GM12891 (cell line): ENCODE data around the gene THSD7B.

Source experiments
- POLR2A ChIP-seq: IDR thresholded peaks from 2 replicates; pipeline ENCODE4 v1.6.1; 2011; ENCODE audit warnings: low read depth, low read length, control low read depth
- POLR2AphosphoS5 ChIP-seq: IDR thresholded peaks from 2 replicates; pipeline ENCODE4 v1.6.1; 2011; ENCODE audit warnings: low read depth, low read length, control low read depth
- TAF1 ChIP-seq: IDR thresholded peaks from 2 replicates; pipeline ENCODE4 v1.6.1; 2011; ENCODE audit warnings: low read depth, low read length, control low read depth

DNA sequence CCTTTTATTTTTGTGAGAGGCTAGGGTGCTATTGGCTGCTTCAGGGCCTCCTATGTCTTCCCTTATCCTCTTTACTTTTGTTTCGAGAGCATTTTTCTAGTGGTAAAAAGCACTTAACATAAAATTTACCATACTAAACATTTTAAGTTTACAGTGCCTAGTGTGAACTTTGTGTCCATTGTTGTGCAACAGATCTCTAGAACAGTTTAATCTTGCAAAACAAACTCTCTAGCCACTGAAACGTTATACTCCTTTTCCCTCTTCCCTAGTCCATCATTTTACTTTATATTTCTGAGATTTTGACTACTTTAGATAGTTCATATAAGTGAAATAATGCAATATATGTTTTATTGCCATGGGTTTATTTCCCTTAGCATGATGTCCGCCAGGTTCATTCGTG is 580.6 kb downstream of the THSD7B start:
- TF ChIP-seq POLR2A (no peak), POLR2AphosphoS5 (no peak), TAF1 (no peak)
